Measurements from ENCODE around the gene CYP24A1.

The CYP24A1 gene

GRCh38 chr20:54203281-54203680 is 29.5 kb upstream of the CYP24A1 start:
- no peak for DNase-seq (ENCODE audit: low read depth)

- no peak for DNase-seq (ENCODE audit: low read depth)
These were observed 27.6 kb upstream of the CYP24A1 start for GRCh38 chr20:54201268-54201846.

GRCh38 chr20:54200487-54201267 is 26.9 kb upstream of the CYP24A1 start:
- no peak for DNase-seq (ENCODE audit: low read depth)

GRCh38 chr20:54199721-54200176 is 26.0 kb upstream of the CYP24A1 start:
- DNase-seq (ENCODE audit: low read depth), result peak; percentile 42

- no peak for DNase-seq (ENCODE audit: low read depth)
These were observed 25.5 kb upstream of the CYP24A1 start for GRCh38 chr20:54199283-54199682.

GRCh38 chr20:54197621-54198604 is 24.1 kb upstream of the CYP24A1 start:
- DNase-seq (ENCODE audit: low read depth), result no peak

DNA sequence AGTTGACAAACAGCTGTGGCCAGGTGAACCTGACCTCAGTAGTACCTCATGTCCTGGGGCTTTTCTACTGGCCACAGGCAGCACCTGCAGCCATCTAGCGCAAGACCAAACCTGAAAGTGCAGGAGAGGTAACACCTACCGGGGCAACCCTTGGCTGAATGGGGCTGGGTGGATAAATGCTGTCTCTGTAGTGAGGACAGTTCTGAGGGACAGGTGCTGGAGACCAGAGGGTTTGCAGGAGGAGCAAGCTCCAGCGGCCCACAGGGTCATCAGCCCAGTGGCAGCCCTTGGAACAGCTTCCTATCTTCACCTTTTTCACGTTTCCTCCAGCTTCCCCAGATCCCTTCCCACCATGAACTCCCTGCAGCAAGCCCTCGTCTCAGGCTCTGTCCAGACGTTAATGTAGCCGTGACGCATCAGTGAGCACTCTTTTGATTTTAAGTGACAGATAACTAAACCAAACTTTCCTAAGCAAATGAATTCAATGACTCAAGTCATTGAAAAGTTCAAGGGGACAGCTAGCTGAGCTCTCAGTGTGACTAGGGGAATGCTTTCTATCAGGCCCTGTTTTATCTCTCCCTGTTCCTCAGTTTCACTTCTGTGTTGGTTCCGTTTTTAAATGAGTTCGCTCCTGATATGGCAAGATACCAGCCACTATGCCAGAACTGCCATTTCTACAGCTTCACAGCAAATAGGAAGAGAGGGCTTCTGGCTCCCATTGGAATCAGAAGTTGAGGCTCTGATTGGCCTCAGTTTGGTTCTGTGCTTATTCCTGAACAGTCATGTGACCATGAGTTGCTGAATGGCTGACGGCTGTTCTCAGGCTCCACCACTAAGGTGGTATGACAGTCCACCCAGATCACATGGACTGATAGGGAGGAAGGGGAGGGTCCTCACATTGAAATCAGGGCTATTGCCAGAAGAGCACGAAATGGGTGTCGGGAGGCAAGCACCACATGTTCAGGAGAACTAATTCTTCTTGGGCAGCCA is 22.0 kb upstream of the CYP24A1 start:
- DNase-seq (ENCODE audit: low read depth), result no peak

GRCh38 chr20:54194724-54195438 is 21.1 kb upstream of the CYP24A1 start:
- DNase-seq (ENCODE audit: low read depth), result no peak

- DNase-seq (ENCODE audit: low read depth), result no peak
These were observed 20.0 kb upstream of the CYP24A1 start for GRCh38 chr20:54193817-54194216.

DNA sequence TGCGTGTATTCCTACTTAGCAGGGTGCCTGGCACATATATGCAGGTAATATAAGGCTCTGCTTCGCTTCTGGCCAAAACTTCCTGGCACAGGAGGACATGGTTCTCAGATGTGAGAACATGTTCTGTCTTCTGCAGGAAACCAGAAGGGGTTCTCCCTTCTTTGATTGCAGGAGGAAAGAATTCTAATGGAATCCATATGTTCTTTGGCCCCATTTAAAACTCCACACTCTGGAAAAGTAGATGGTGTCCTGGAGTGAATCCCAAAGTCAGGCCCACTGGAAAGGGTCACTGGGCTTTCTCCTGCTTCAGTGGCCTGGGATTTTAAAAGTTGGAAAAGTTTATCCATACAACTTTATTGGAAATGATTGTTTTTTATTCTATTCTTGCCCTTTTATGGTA is 16.4 kb upstream of the CYP24A1 start:
- DNase-seq (ENCODE audit: low read depth), result no peak

- no peak for DNase-seq (ENCODE audit: low read depth)
These were observed 15.8 kb upstream of the CYP24A1 start for GRCh38 chr20:54189630-54190029.

DNA sequence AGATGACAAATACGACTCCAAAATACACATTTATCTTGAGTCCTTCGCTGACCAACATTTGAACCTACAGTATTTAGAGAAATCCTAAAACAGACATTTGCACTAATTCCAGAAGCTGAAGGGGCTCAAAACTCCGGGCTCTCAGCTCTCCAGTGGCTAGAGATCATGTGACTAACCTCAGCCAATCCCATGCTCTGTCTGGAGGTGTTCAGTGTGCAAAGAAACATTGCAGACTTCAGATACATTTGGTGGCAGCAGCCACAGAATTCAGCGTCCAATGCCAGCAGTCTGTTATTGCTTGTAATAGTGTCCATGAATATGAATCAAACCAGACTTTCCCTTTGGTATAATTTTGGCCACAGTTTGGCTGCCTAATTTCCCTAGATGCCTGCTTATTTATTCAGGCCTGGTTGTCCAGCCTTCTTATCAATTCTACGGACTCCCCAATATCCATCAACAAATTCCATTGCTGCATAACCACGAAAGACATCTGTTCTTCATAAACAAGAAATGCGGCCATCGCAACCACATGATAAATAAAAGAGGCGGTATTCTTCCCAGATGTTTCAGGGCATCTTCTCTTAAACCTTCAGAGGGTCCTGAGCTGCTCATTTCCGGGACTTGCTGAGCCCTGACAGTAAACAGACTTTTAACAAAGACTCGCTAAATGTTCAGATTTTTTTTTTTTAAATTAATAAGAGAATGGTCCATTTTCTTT is 14.5 kb upstream of the CYP24A1 start:
- no peak for DNase-seq (ENCODE audit: low read depth)

DNA sequence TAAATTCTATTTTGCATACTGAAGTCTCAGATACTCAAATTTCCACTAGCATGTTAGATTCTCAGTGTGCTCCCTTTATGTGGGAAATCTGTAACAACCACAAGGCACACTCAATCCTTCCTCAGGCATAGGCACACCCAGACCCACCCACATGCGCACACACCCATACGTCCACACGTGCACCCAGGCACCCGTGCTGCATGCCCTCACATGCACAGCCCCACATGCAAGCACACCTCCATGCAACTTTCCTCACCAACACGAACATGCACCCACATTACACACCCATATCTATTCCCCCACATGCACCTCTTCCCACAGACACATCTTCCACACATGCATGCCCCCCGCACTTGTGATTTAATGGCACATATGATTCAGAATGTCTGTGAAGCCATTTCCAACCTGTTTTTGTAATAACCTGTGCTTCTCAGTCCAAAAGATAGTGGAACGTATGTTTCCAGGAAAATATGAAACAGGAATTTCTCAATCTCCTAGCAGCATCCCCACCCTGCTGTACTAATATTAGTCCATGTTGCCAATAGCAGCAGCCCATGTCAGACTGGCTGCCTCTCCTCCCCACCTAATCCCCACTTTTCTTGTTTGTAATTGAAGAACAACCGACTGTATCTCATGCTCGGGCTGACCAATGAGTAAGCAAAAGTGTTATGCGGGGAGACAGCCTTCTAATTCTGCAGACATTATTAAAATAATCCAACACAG is 11.3 kb upstream of the CYP24A1 start:
- no peak for DNase-seq (ENCODE audit: low read depth)

- DNase-seq (ENCODE audit: low read depth), result no peak
These were observed 10.3 kb upstream of the CYP24A1 start for GRCh38 chr20:54184071-54184470.

- DNase-seq (ENCODE audit: low read depth), result no peak
These were observed 7.1 kb upstream of the CYP24A1 start for GRCh38 chr20:54180931-54181330.

- DNase-seq (ENCODE audit: low read depth), result no peak
These were observed 6.2 kb upstream of the CYP24A1 start for GRCh38 chr20:54179946-54180345.

DNA sequence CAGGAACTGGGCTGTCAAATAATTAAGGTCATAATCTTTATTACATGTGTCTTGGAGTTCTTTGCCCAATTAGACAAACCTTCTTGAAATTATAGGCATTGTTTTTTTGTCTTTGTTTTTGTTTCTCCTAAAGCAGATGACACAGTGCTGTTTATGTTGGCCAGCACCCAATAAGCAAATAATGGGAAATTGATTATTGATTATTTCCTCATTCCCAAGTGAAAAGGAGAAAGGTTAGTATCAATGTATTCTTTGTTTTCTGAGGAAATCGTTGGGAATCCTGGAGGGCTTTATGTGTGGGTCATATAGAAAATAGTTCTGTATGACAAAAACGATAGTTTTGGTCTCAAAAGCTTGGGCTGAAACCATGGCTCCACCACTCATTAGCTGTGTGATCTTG is 4.5 kb upstream of the CYP24A1 start:
- DNase-seq (ENCODE audit: low read depth), result no peak

DNA sequence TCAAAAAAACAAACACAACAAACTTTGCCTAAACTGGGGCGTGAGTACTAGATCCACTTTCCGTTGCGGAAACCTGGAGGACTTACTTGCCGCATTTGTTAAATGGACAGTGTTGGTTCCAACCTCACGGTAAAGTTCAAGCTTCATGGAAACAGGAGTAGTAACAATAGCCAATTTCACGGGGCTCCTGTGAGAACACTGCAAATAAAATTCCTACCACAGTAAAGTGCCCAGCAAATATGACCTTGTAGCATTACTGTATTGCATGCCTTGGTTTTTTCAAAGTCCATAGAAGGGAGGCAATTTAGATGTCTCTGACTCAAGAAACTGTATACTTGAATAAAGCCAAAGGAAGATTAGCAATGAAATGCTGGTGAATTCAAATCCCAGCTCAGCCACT is 3.6 kb upstream of the CYP24A1 start:
- no peak for DNase-seq (ENCODE audit: low read depth)

DNA sequence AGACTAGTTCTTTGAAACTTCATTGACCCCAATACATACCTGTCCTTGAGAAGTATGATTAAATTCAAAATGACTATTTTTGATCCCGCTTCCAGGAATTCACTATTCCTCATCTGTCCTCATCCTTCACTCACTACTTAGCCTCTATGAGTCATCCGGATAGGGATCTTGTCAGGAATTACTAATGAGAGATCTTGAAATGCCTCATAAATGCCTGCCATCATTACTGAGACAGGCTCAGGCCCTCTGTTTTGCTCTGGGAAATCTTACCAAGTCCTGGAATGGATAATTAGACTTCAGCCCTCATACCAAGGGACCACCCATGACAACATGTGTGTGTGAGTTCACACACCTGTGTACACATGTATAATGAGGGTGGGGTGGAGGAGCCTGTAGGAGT is 2.8 kb upstream of the CYP24A1 start:
- DNase-seq (ENCODE audit: low read depth), result no peak
